SK-N-MC (cell line): ENCODE measurements around the gene RAB30.

Experiments
- DNase-seq: peaks from one replicate; pipeline ENCODE4 v3.0.0-alpha.2; 2011; ENCODE audit warnings: low read depth, low spot score
- H3K27ac ChIP-seq: fragments of 200-600 bp; sonication (generic); 2 replicates; pipeline ENCODE4 v1.5.1; 2016; ENCODE audit warnings: mixed run types
- H3K36me3 ChIP-seq: fragments of 200-600 bp; sonication (generic); 2 replicates; pipeline ENCODE4 v1.6.1; 2017; ENCODE audit warnings: antibody characterized with exemption, low read length, mixed read lengths; ENCODE audit not compliant: insufficient read depth
- H3K4me3 ChIP-seq: fragments of 200-600 bp; sonication (generic); 2 replicates; pipeline ENCODE4 v1.5.1; 2016
- H3K9ac ChIP-seq: fragments of 200-600 bp; sonication (generic); 2 replicates; pipeline ENCODE4 v1.8.0; 2017; ENCODE audit warnings: mixed run types, mixed read lengths; ENCODE audit not compliant: insufficient read length
- H3K9me3 ChIP-seq: fragments of 200-600 bp; sonication (generic); 2 replicates; pipeline ENCODE4 v1.6.1; 2017; ENCODE audit warnings: low read depth, mild to moderate bottlenecking, antibody characterized with exemption, low read length, moderate library complexity, mixed read lengths
- EZH2 ChIP-seq: fragments of 200-600 bp; sonication (generic); IDR thresholded peaks from one replicate; pipeline ENCODE4 v1.6.1; 2017; ENCODE audit warnings: antibody characterized with exemption
- FOXP2 ChIP-seq: optimal IDR thresholded peaks from 2 replicates; pipeline ENCODE3; 2011; ENCODE audit warnings: mild to moderate bottlenecking, moderate library complexity; ENCODE audit not compliant: insufficient read depth; ENCODE audit errors: extremely low read length, control extremely low read depth
- POLR2AphosphoS5 ChIP-seq: IDR thresholded peaks from 2 replicates; pipeline ENCODE4 v1.6.1; 2012; ENCODE audit warnings: mild to moderate bottlenecking, low read depth, low read length, borderline replicate concordance

RAB30 gene

GRCh38 chr11:82992223-82992622 lies 79.5 kb downstream of the RAB30 start:
- Histone ChIP-seq H3K9me3 (no peaks in the 10 kb centered on the region), H3K9ac (no peak overlapping the region), H3K27ac (no peak overlapping the region), H3K36me3 (no peaks in the 10 kb centered on the region), H3K4me3 (no peak overlapping the region)
- TF ChIP-seq FOXP2 (no peak), POLR2AphosphoS5 (no peak), EZH2 (no peak)
- no peak for DNase-seq

GRCh38 chr11:82989628-82990404 lies 81.9 kb downstream of the RAB30 start:
- Histone ChIP-seq H3K36me3 (no peaks in the 10 kb centered on the region), H3K9me3 (no peaks in the 10 kb centered on the region), H3K9ac (no peak overlapping the region), H3K4me3 (no peak overlapping the region), H3K27ac (no peak overlapping the region)
- DNase-seq, result no peak
- no peak for TF ChIP-seq EZH2
- no peak for TF ChIP-seq POLR2AphosphoS5
- no peak for TF ChIP-seq FOXP2

GRCh38 chr11:82988936-82989627 lies 82.6 kb downstream of the RAB30 start:
- no peak for DNase-seq
- TF ChIP-seq POLR2AphosphoS5 (no peak), FOXP2 (no peak), EZH2 (no peak)
- H3K9ac ChIP-seq, result no peak overlapping the region
- H3K27ac ChIP-seq, result no peak overlapping the region
- H3K36me3 ChIP-seq, result no peaks in the 10 kb centered on the region
- H3K9me3 ChIP-seq, result no peaks in the 10 kb centered on the region
- no peak overlapping the region for H3K4me3 ChIP-seq

GRCh38 chr11:82987997-82988396 lies 83.7 kb downstream of the RAB30 start:
- H3K27ac ChIP-seq, result no peak overlapping the region
- no peak for TF ChIP-seq EZH2
- no peak for TF ChIP-seq FOXP2
- TF ChIP-seq POLR2AphosphoS5, result no peak
- H3K4me3 ChIP-seq, result no peak overlapping the region
- H3K36me3 ChIP-seq, result no peaks in the 10 kb centered on the region
- H3K9me3 ChIP-seq, result no peaks in the 10 kb centered on the region
- no peak for DNase-seq
- no peak overlapping the region for H3K9ac ChIP-seq

GRCh38 chr11:82986446-82986845 lies 85.3 kb downstream of the RAB30 start:
- Histone ChIP-seq H3K9ac (no peak overlapping the region), H3K36me3 (peaks cover 7% of the 10 kb centered on the region; the same call in 1 of the 2 replicates), H3K27ac (no peak overlapping the region), H3K9me3 (no peaks in the 10 kb centered on the region), H3K4me3 (no peak overlapping the region)
- TF ChIP-seq FOXP2, result no peak
- TF ChIP-seq POLR2AphosphoS5, result no peak
- no peak for TF ChIP-seq EZH2
- DNase-seq, result no peak

GRCh38 chr11:82981852-82982251 lies 89.8 kb downstream of the RAB30 start:
- TF ChIP-seq EZH2 (no peak), POLR2AphosphoS5 (no peak), FOXP2 (no peak)
- Histone ChIP-seq H3K36me3 (peaks cover 8% of the 10 kb centered on the region; the same call in 1 of the 2 replicates), H3K27ac (no peak overlapping the region), H3K4me3 (no peak overlapping the region), H3K9ac (no peak overlapping the region), H3K9me3 (no peaks in the 10 kb centered on the region)
- DNase-seq, result no peak

- no peak for DNase-seq
- Histone ChIP-seq H3K27ac (no peak overlapping the region), H3K36me3 (peaks cover 8% of the 10 kb centered on the region; the same call in 1 of the 2 replicates), H3K9me3 (no peaks in the 10 kb centered on the region), H3K4me3 (no peak overlapping the region), H3K9ac (no peak overlapping the region)
- no peak for TF ChIP-seq FOXP2
- TF ChIP-seq EZH2, result no peak
- no peak for TF ChIP-seq POLR2AphosphoS5
These were observed 90.8 kb downstream of the RAB30 start for GRCh38 chr11:82980947-82981346.

GRCh38 chr11:82980292-82980691 lies 91.4 kb downstream of the RAB30 start:
- Histone ChIP-seq H3K36me3 (peaks cover 8% of the 10 kb centered on the region; the same call in 1 of the 2 replicates), H3K9me3 (no peaks in the 10 kb centered on the region), H3K9ac (no peak overlapping the region), H3K27ac (no peak overlapping the region), H3K4me3 (no peak overlapping the region)
- no peak for DNase-seq
- TF ChIP-seq FOXP2 (no peak), EZH2 (no peak), POLR2AphosphoS5 (no peak)
